Spleen (tissue), 11 donors: Measurements from ENCODE around the gene ARHGDIB. TPM values are rescaled to one million over a fixed set of nuclear protein-coding genes. Genes with fewer than 3 reads are reported as not detected.

ENCODE experiments used
- DNase-seq: peaks from one replicate; pipeline ENCODE4 v3.0.0-alpha.2; 2020
- H3K27ac ChIP-seq, 8 donors: fragments of 200-600 bp; sonication (generic) in 7 of 8; 1 replicate in 4 of 8; 2 replicates in 4 of 8; pipeline versions ENCODE4 v1.5.0 to v1.8.0; 2016 to 2021; ENCODE audit warnings: inconsistent platforms in 4 of 8, mild to moderate bottlenecking in 4 of 8, moderate library complexity in 1 of 8
- H3K27me3 ChIP-seq, 7 donors: fragments of 200-600 bp; sonication (generic) in 6 of 7; replicated peaks in 1 of 7; 1 replicate in 4 of 7; 2 replicates in 3 of 7; pipeline versions ENCODE4 v1.5.0 to v1.8.0; 2016 to 2021; ENCODE audit warnings: inconsistent platforms in 3 of 7, mild to moderate bottlenecking in 1 of 7
- H3K36me3 ChIP-seq, 6 donors: fragments of 200-600 bp; sonication (generic) in 5 of 6; 1 replicate in 4 of 6; 2 replicates in 2 of 6; pipeline versions ENCODE4 v1.5.0 to v1.8.0; 2016 to 2021; ENCODE audit warnings: inconsistent platforms in 2 of 6
- H3K4me1 ChIP-seq, 6 donors: fragments of 200-600 bp; sonication (generic) in 5 of 6; 1 replicate in 3 of 6; 2 replicates in 3 of 6; pipeline versions ENCODE4 v1.5.0 to v1.8.0; 2016 to 2021; ENCODE audit warnings: inconsistent platforms in 3 of 6
- H3K4me3 ChIP-seq, 8 donors: fragments of 200-600 bp; sonication (generic) in 7 of 8; 1 replicate in 4 of 8; 2 replicates in 4 of 8; pipeline versions ENCODE4 v1.5.0 to v1.8.0; 2016 to 2021; ENCODE audit warnings: inconsistent platforms in 4 of 8, mild to moderate bottlenecking in 4 of 8, moderate library complexity in 2 of 8
- H3K9me3 ChIP-seq, 8 donors: fragments of 200-600 bp; sonication (generic) in 7 of 8; 1 replicate in 4 of 8; 2 replicates in 4 of 8; pipeline versions ENCODE4 v1.5.0 to v1.8.0; 2016 to 2021; ENCODE audit warnings: inconsistent platforms in 4 of 8
- POLR2A ChIP-seq, 3 donors: fragments of 450-650 bp; IDR thresholded peaks; one replicate each; pipeline ENCODE4 v1.5.1; 2017; ENCODE audit warnings: antibody characterized with exemption in 3 of 3, mild to moderate bottlenecking in 1 of 3
- POLR2AphosphoS5 ChIP-seq, 3 donors: sonication (generic); formaldehyde crosslinking; IDR thresholded peaks; one replicate each; pipeline ENCODE4 v1.5.1; 2017; ENCODE audit warnings: antibody characterized with exemption in 3 of 3
- WGBS, 5 donors: extraction: QIAGEN DNeasy Blood & Tissue Kit in 3 of 5; methylation state at CpG; one replicate each; pipeline versions ENCODE4 v1.1.5 to v1.1.7; 2013 to 2018; 5-methylcytosine and 5-hydroxymethylcytosine counted together
- intact Hi-C: fragments of 100-400 bp; cut with DNase I; formaldehyde crosslinking; loops from one replicate; pipeline ENCODE4 v1.15.0; 2023; ENCODE audit warnings: low total_unique reads
- polyA plus RNA-seq, 3 donors: library from polyadenylated mRNA; stranded (reverse); fragments of 200-250 nt; gene quantifications; one replicate each; pipeline ENCODE4 v1.2.1, GENCODE V29; 2013
- total RNA-seq, 7 donors: library from RNA; depleted of rRNA in 3 of 7; stranded (reverse); fragments of >200 nt in 3 of 7; fragmentation: NEBNext Ultra II Directional in 4 of 7; extraction: Animal tissue kit (Norgen Biotek cat#: 25700) in 4 of 7; gene quantifications; one replicate each; pipeline versions ENCODE4 v1.1.0 to v1.2.1, GENCODE V29; 2016 to 2021
- TF ChIP-seq, protein P1 (sequence below), 11 experiments: fragments of 200-600 bp in 7 of 11; fragments of 450-650 bp in 4 of 11; sonication (generic) in 4 of 11; IDR thresholded peaks in 8 of 11; conservative IDR thresholded peaks in 3 of 11; 1 replicate in 7 of 11; 2 replicates in 4 of 11; pipeline versions ENCODE4 v1.4.0 to v1.8.0; 2016 to 2021; ENCODE audit warnings: antibody characterized with exemption in 11 of 11, inconsistent platforms in 4 of 11, mild to moderate bottlenecking in 1 of 11
- donor health status: healthy with polysubstance abuse.
- donor health status: DM: no; HTN: no; CAD: no; lungs with moderate emphysema.
- donor health status: DM: no; HTN: no; CAD: no.
- donor health status: Bipolar disorder and iron deficiency.
- donor health status: healthy.
- donor health status: DM: no; HTN: no; CAD: no.
- donor health status: DM: yes; HTN: yes; CAD: no.

The ARHGDIB gene
- total and polyA plus RNA-seq, 10 donors, result 537 to 1,063 (median 786) TPM

DNA sequence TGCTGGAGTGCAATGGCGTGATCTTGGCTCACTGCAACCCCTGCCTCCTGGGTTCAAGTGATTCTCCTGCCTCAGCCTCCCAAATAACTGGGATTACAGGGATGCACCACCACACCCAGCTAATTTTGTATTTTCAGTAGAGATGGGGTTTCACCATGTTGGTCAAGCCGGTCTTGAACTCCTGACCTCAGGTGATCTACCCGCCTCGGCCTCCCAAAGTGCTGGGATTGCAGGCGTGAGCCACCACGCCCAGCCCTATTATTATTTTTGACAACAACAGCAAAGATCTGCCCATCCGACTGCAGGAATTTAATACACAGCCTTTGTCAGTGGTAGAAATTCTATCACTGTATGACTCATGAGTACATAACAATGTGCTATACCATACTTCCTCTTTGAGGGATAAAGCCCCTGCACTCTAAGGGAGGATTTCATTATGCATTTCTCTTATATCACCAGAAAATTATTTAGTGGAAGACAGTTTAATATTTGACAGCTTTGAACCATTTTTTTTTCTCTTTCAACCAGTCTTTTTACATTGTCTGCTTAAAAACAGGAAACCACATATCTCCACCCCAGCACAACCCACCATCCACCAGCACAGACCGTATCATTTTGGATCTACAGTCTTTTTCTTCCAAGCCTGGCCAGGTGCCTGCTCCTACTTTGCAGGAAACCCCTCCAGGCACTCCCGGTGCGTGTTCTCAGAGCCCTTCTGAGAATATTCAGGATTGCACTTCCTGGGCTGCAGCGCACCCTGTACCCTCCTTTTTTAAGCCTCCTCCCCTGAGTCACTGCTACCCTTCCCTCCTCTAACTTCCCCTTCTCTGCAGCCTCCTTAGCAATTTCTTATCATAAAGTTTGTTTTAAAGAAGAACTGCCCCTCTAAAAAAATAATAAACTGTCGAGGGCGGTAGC, 594 bp downstream of the ARHGDIB start:
- Histone ChIP-seq H3K4me1 (peaks cover 35 to 85% (median 69%) of the 10 kb centered on the region in 6 donors), H3K9me3 (no peaks in the 10 kb centered on the region), H3K27me3 (no peaks in the 10 kb centered on the region), H3K4me3 (peak overlapping the region; percentile 59 to 94 (median 74)), H3K36me3 (peaks cover 0 to 13% (median 0%) of the 10 kb centered on the region in 6 donors), H3K27ac (peak overlapping the region; percentile 86 to 94 (median 91))
- intact Hi-C loops, result loop anchor here (2.0 kb wide), 1 partner anchor 22 kb away; no protein-coding TSS in a partner anchor
- peak; percentile 81 for DNase-seq
- WGBS, 5 donors, result 5 to 20% (median 9%) methylated on average over 13 of the region's 13 CpGs
- TF ChIP-seq, protein P1, sequence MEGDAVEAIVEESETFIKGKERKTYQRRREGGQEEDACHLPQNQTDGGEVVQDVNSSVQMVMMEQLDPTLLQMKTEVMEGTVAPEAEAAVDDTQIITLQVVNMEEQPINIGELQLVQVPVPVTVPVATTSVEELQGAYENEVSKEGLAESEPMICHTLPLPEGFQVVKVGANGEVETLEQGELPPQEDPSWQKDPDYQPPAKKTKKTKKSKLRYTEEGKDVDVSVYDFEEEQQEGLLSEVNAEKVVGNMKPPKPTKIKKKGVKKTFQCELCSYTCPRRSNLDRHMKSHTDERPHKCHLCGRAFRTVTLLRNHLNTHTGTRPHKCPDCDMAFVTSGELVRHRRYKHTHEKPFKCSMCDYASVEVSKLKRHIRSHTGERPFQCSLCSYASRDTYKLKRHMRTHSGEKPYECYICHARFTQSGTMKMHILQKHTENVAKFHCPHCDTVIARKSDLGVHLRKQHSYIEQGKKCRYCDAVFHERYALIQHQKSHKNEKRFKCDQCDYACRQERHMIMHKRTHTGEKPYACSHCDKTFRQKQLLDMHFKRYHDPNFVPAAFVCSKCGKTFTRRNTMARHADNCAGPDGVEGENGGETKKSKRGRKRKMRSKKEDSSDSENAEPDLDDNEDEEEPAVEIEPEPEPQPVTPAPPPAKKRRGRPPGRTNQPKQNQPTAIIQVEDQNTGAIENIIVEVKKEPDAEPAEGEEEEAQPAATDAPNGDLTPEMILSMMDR (IDR thresholded peaks at IDR 0.05 in 8 of 11, conservative IDR thresholded peaks at IDR 0.05 in 3 of 11), result no peak
- TF ChIP-seq POLR2A (IDR thresholded peaks at IDR 0.05) (no peak), POLR2AphosphoS5 (IDR thresholded peaks at IDR 0.05) (peak in 1 of 3 donors; percentile 46)

DNA sequence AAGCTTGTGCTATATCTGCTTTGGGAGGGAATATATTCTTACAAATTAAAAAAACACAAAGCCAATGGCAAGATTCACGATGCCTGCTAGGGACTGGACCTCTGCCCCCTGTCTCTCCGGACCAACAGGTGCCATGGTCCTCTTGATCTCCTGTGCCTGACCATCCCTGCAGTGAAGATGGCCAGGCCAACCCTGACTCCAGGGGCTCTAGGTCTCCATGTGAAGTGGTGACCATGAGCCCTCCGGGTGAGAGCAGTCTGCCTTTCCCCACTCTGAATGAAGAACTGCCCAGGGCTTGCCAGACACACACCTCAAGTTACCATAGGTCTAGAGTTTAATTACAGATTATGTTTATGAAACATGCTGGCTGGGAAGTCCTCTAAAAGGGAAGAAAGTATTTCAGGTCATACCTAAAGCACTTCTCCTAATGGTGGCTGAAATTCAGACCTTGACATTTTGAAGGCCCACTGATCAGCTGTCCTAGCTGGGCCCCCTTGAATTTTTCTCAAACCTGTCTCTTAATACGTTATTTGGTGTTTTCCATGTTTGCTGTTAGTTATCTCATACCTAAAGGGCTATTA, 1.4 kb downstream of the ARHGDIB start:
- Histone ChIP-seq H3K27ac (peak overlapping the region; percentile 86 to 94 (median 91)), H3K27me3 (no peaks in the 10 kb centered on the region), H3K9me3 (no peaks in the 10 kb centered on the region), H3K36me3 (peaks cover 0 to 17% (median 0%) of the 10 kb centered on the region in 6 donors), H3K4me3 (peak overlapping the region; percentile 59 to 94 (median 74)), H3K4me1 (peaks cover 43 to 93% (median 76%) of the 10 kb centered on the region in 6 donors)
- no peak for TF ChIP-seq POLR2A (IDR thresholded peaks at IDR 0.05)
- no peak for TF ChIP-seq POLR2AphosphoS5 (IDR thresholded peaks at IDR 0.05)
- TF ChIP-seq, protein P1 (IDR thresholded peaks at IDR 0.05 in 8 of 11, conservative IDR thresholded peaks at IDR 0.05 in 3 of 11), result no peak
- 11 to 38% (median 21%) methylated on average over 4 of the region's 4 CpGs for WGBS, 5 donors
- intact Hi-C loops, result loop anchor here (2.0 kb wide), 1 partner anchor 23 kb away; no protein-coding TSS in a partner anchor
- DNase-seq, result peak; percentile 77

DNA sequence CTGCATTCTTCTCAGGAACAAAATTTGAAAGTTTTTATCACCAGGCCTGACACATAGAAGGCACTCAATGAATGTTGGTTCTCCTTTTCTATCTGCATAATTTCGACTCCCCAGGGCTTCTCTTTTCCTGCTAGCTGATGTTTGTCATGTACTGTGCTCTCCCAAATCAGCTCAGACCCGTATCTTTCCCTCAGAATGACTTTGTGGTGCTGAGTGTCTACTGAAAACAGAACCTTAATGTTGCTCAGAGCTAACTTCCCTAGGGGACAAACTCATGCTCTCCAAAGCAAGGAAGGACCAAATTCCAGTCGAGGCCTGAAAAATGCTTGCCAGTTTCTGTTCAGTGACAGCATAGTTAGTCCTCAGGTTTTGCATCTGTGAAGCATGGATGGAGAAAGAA, 1.9 kb downstream of the ARHGDIB start:
- TF ChIP-seq POLR2AphosphoS5 (IDR thresholded peaks at IDR 0.05) (peak in 1 of 3 donors; percentile 37), POLR2A (IDR thresholded peaks at IDR 0.05) (no peak)
- TF ChIP-seq, protein P1 (IDR thresholded peaks at IDR 0.05 in 8 of 11, conservative IDR thresholded peaks at IDR 0.05 in 3 of 11), result no peak
- no peak for DNase-seq
- no peaks in the 10 kb centered on the region for H3K27me3 ChIP-seq
- peak overlapping the region; percentile 59 to 94 (median 74) for H3K4me3 ChIP-seq
- peaks cover 48 to 96% (median 81%) of the 10 kb centered on the region in 6 donors for H3K4me1 ChIP-seq
- H3K27ac ChIP-seq, result peak overlapping the region; percentile 86 to 94 (median 91)
- intact Hi-C loops, result no loop called here
- no peaks in the 10 kb centered on the region for H3K9me3 ChIP-seq
- 19 to 30% (median 22%) methylated on average over 3 of the region's 3 CpGs for WGBS, 5 donors
- peaks cover 0 to 20% (median 0%) of the 10 kb centered on the region in 6 donors for H3K36me3 ChIP-seq

DNA sequence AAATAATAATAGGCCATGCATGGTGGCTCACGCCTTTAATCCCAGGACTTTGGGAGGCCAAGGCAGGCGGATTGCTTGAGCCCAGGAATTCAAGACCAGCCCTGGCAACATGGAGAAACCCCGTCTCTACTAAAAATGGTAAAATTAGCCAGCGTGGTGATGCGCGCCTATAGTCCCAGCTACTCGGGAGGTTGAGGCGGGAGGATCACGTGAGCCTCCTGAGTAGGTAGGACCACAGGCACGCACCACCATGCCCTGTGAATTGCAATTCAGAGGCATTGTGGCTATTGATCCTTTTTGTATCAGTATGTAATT, 2.3 kb downstream of the ARHGDIB start:
- intact Hi-C loops, result no loop called here
- H3K27me3 ChIP-seq, result no peaks in the 10 kb centered on the region
- peaks cover 52 to 96% (median 84%) of the 10 kb centered on the region in 6 donors for H3K4me1 ChIP-seq
- peak overlapping the region; percentile 86 to 94 (median 91) for H3K27ac ChIP-seq
- TF ChIP-seq POLR2A (IDR thresholded peaks at IDR 0.05), result no peak
- peak in 1 of 3 donors; percentile 28 for TF ChIP-seq POLR2AphosphoS5 (IDR thresholded peaks at IDR 0.05)
- H3K4me3 ChIP-seq, result peak overlapping the region; percentile 24 to 94 (median 74)
- peak; percentile 75 for DNase-seq
- H3K36me3 ChIP-seq, result peaks cover 0 to 24% (median 0%) of the 10 kb centered on the region in 6 donors
- no peaks in the 10 kb centered on the region for H3K9me3 ChIP-seq
- WGBS, 5 donors, result 16 to 59% (median 47%) methylated on average over 10 of the region's 10 CpGs
